Putamen (tissue), 1 donor: ENCODE data around the gene PARN.
"Not testable (repeated sequence)": the region's sequence is repeated elsewhere in the genome, so short reads cannot be mapped to it uniquely, and the experiment has no call there.

Source experiments
- DNase-seq: peaks from one replicate; pipeline ENCODE4 v3.0.0-alpha.2; 2016; ENCODE audit warnings: low spot score

PARN gene

GRCh38 chr16:14472357-14472756, 157.7 kb downstream of the PARN start:
- no peak for DNase-seq

- DNase-seq: no peak
Measured at GRCh38 chr16:14470788-14471187, 159.3 kb downstream of the PARN start.

- no peak for DNase-seq
Measured at GRCh38 chr16:14465799-14466198, 164.3 kb downstream of the PARN start.

GRCh38 chr16:14464796-14465195, 165.3 kb downstream of the PARN start:
- no peak for DNase-seq

GRCh38 chr16:14464192-14464591, 165.9 kb downstream of the PARN start:
- no peak for DNase-seq

- DNase-seq: no peak
Measured at GRCh38 chr16:14462811-14463210, 167.2 kb downstream of the PARN start.

GRCh38 chr16:14460726-14461125, 169.3 kb downstream of the PARN start:
- no peak for DNase-seq

- no peak for DNase-seq
Measured at GRCh38 chr16:14458576-14458975, 171.5 kb downstream of the PARN start.

GRCh38 chr16:14456793-14457481, 173.1 kb downstream of the PARN start:
- no peak for DNase-seq

GRCh38 chr16:14455573-14455972, 174.5 kb downstream of the PARN start:
- no peak for DNase-seq

GRCh38 chr16:14454391-14454790, 175.7 kb downstream of the PARN start:
- DNase-seq: no peak

- DNase-seq: no peak
Measured at GRCh38 chr16:14452066-14452465, 178.0 kb downstream of the PARN start.

- no peak for DNase-seq
Measured at GRCh38 chr16:14450846-14451245, 179.2 kb downstream of the PARN start.

- DNase-seq: no peak
Measured at GRCh38 chr16:14449790-14450480, 180.1 kb downstream of the PARN start.

- no peak for DNase-seq
Measured at GRCh38 chr16:14449334-14449733, 180.7 kb downstream of the PARN start.

GRCh38 chr16:14448879-14449278, 181.2 kb downstream of the PARN start:
- DNase-seq: no peak

GRCh38 chr16:14447783-14448182, 182.3 kb downstream of the PARN start:
- DNase-seq: no peak

- DNase-seq: no peak
Measured at GRCh38 chr16:14446796-14447195, 183.3 kb downstream of the PARN start.

- DNase-seq: peak; percentile 62
Measured at GRCh38 chr16:14445937-14446715, 183.9 kb downstream of the PARN start.

- DNase-seq: no peak
Measured at GRCh38 chr16:14444979-14445810, 184.9 kb downstream of the PARN start.

GRCh38 chr16:14441533-14441932, 188.5 kb downstream of the PARN start:
- DNase-seq: not testable (repeated sequence)

GRCh38 chr16:14438256-14438655, 191.8 kb downstream of the PARN start:
- no peak for DNase-seq
